Measurements from ENCODE around the gene C20orf141. TPM values are rescaled to one million over a fixed set of nuclear protein-coding genes. Genes with fewer than 3 reads are reported as not detected.
"Not testable (repeated sequence)": the region's sequence is repeated elsewhere in the genome, so short reads cannot be mapped to it uniquely, and the experiment has no call there.

Gene C20orf141
- total and polyA plus RNA-seq, 5 donors from 2014 or later = not detected

- Histone ChIP-seq H3K9me3 (ENCODE audit: control insufficient read depth in 2 of 2, low read length in 2 of 2) (no peaks in the 10 kb centered on the region), H3K4me3 (ENCODE audit: low read depth, low read length) (peak overlapping the region; percentile 4), H3K27ac (ENCODE audit: insufficient read depth, low read length, poor library complexity, severe bottlenecking) (no peak overlapping the region), H3K27me3 (ENCODE audit: control insufficient read depth, insufficient read depth, low read length) (peaks cover 11% of the 10 kb centered on the region), H3K36me3 (ENCODE audit: control insufficient read depth, insufficient read depth, low read length) (no peaks in the 10 kb centered on the region), H3K4me1 (ENCODE audit: control insufficient read depth, insufficient read depth, low read length, poor library complexity, severe bottlenecking) (peaks cover 20% of the 10 kb centered on the region)
- Mint-ChIP-seq H3K9me3 (no peaks in the 10 kb centered on the region), H3K4me3 (peak overlapping the region in 3 of 4 donors; percentile 33 to 55 (median 47)), H3K4me1 (peaks cover 8 to 21% (median 11%) of the 10 kb centered on the region in 4 donors), H3K27me3 (peaks cover 45% of the 10 kb centered on the region), H3K36me3 (no peaks in the 10 kb centered on the region), H3K27ac (no peak overlapping the region)
- DNase-seq = peak in 1 of 3 donors; percentile 15
- no peak for ATAC-seq (ENCODE audit: low read depth in 2 of 2)
Observed at GRCh38 chr20:2825761-2826160, 11.0 kb downstream of the C20orf141 start.

DNA sequence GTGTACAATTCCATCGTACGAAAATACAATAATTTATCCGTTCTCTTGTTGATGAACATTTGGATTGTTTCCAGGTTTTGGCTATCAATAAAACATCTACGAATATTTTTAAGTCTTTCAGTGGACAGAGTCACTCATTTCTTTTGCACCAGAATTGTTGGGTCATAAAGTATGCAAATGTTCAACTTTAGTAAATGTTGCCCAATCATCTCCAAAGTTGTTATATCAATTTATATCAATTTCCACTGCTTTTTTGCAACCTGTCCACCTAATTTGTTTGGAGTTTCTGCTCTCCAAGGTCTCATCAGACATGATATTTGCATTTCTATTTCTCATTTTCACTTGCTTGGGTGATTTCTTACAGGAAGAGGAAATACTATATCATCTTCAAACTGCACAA, 11.9 kb downstream of the C20orf141 start:
- Histone ChIP-seq H3K9me3 (ENCODE audit: control insufficient read depth in 2 of 2, low read length in 2 of 2) (no peaks in the 10 kb centered on the region), H3K27me3 (ENCODE audit: control insufficient read depth, insufficient read depth, low read length) (peaks cover 10% of the 10 kb centered on the region), H3K4me3 (ENCODE audit: low read depth, low read length) (no peak overlapping the region), H3K36me3 (ENCODE audit: control insufficient read depth, insufficient read depth, low read length) (no peaks in the 10 kb centered on the region), H3K4me1 (ENCODE audit: control insufficient read depth, insufficient read depth, low read length, poor library complexity, severe bottlenecking) (peaks cover 12% of the 10 kb centered on the region), H3K27ac (ENCODE audit: insufficient read depth, low read length, poor library complexity, severe bottlenecking) (no peak overlapping the region)
- H3K36me3 Mint-ChIP-seq = no peaks in the 10 kb centered on the region
- H3K4me1 Mint-ChIP-seq = peaks cover 8 to 18% (median 11%) of the 10 kb centered on the region in 4 donors
- H3K9me3 Mint-ChIP-seq = no peaks in the 10 kb centered on the region
- no peak for DNase-seq
- no peak overlapping the region for H3K27ac Mint-ChIP-seq
- no peak overlapping the region for H3K4me3 Mint-ChIP-seq
- peaks cover 43% of the 10 kb centered on the region for H3K27me3 Mint-ChIP-seq
- no peak for ATAC-seq (ENCODE audit: low read depth in 2 of 2)

DNA sequence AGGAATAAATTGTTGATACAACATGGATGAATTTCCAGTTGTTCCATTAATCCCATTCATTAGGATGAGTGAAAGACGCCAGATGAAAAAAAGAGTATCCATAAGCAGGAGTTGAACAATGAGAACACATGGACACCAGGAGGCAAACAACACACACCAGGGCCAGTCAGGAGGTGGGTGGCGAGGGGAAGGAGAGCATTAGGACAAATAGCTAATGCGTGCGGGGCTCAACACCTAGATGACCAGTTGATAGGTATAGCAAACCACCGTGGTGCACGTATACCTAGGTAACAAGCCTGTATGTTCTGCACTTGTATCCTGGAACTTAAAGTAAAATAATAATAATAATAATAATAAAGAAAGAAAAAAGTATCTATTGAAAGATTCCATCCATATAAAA, 14.6 kb downstream of the C20orf141 start:
- Histone ChIP-seq H3K4me1 (ENCODE audit: control insufficient read depth, insufficient read depth, low read length, poor library complexity, severe bottlenecking) (peaks cover 5% of the 10 kb centered on the region), H3K27ac (ENCODE audit: insufficient read depth, low read length, poor library complexity, severe bottlenecking) (no peak overlapping the region), H3K36me3 (ENCODE audit: control insufficient read depth, insufficient read depth, low read length) (no peaks in the 10 kb centered on the region), H3K4me3 (ENCODE audit: low read depth, low read length) (no peak overlapping the region), H3K9me3 (ENCODE audit: control insufficient read depth in 2 of 2, low read length in 2 of 2) (no peaks in the 10 kb centered on the region), H3K27me3 (ENCODE audit: control insufficient read depth, insufficient read depth, low read length) (peaks cover 9% of the 10 kb centered on the region)
- ATAC-seq (ENCODE audit: low read depth in 2 of 2) = no peak
- Mint-ChIP-seq H3K36me3 (no peaks in the 10 kb centered on the region), H3K4me3 (no peak overlapping the region), H3K27me3 (peaks cover 37% of the 10 kb centered on the region), H3K9me3 (no peaks in the 10 kb centered on the region), H3K27ac (no peak overlapping the region), H3K4me1 (peaks cover 4 to 12% (median 8%) of the 10 kb centered on the region in 4 donors)
- no peak for DNase-seq

DNA sequence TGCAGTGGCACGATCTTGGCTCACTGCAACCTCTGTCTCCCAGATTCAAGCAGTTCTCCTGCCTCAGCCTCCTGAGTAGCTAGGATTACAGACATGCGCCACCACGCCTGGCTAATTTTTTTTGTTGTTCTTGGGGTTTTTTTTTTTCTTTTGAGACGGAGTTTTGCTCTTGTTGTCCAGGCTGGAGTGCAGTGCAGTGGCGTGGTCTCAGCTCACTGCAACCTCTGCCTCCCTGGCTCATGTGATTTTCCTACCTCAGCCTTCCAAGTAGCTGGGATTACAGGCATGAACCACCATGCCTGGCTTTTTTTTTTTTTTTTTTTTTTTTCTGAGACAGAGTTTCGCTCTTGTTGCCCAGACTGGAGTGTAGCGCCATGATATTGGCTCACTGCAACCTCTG, 16.4 kb downstream of the C20orf141 start:
- not testable (repeated sequence) for H3K27ac ChIP-seq (ENCODE audit: insufficient read depth, low read length, poor library complexity, severe bottlenecking); H3K4me1 Mint-ChIP-seq; H3K9me3 Mint-ChIP-seq; H3K9me3 ChIP-seq (ENCODE audit: control insufficient read depth in 2 of 2, low read length in 2 of 2); DNase-seq; H3K36me3 Mint-ChIP-seq; H3K36me3 ChIP-seq (ENCODE audit: control insufficient read depth, insufficient read depth, low read length); ATAC-seq (ENCODE audit: low read depth in 2 of 2); H3K4me3 ChIP-seq (ENCODE audit: low read depth, low read length); H3K27ac Mint-ChIP-seq; H3K4me1 ChIP-seq (ENCODE audit: control insufficient read depth, insufficient read depth, low read length, poor library complexity, severe bottlenecking); H3K4me3 Mint-ChIP-seq; H3K27me3 ChIP-seq (ENCODE audit: control insufficient read depth, insufficient read depth, low read length)
- peaks cover 31% of the 10 kb centered on the region for H3K27me3 Mint-ChIP-seq

DNA sequence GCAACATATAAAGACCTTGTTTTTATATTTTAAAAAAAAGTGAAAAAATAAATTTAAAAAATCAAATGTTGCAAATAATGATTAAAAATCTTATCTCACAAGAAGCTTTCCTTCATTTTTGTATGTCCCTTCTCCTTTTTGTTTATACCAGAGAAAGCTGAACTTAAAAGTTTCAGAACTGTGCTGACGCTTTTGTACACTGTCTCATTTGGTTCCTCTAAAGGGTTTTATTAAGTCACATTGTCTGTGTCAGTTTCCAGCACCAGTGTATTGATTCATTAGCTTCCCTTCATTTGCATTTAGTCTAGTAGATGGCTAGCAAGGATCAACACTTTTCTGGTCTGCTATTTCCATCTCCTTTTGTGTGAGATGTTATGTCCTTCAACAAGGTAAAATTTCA, 19.0 kb downstream of the C20orf141 start:
- H3K36me3 Mint-ChIP-seq = peaks cover 16% of the 10 kb centered on the region
- H3K9me3 Mint-ChIP-seq = no peaks in the 10 kb centered on the region
- no peak overlapping the region for H3K27ac ChIP-seq (ENCODE audit: insufficient read depth, low read length, poor library complexity, severe bottlenecking)
- peaks cover 7% of the 10 kb centered on the region for H3K27me3 Mint-ChIP-seq
- H3K4me1 Mint-ChIP-seq = peaks cover 0 to 16% (median 7%) of the 10 kb centered on the region in 4 donors
- DNase-seq (no peak), ATAC-seq (ENCODE audit: low read depth in 2 of 2) (no peak)
- no peak overlapping the region for H3K4me3 ChIP-seq (ENCODE audit: low read depth, low read length)
- H3K9me3 ChIP-seq (ENCODE audit: control insufficient read depth in 2 of 2, low read length in 2 of 2) = no peaks in the 10 kb centered on the region
- no peaks in the 10 kb centered on the region for H3K4me1 ChIP-seq (ENCODE audit: control insufficient read depth, insufficient read depth, low read length, poor library complexity, severe bottlenecking)
- no peak overlapping the region for H3K27ac Mint-ChIP-seq
- peak overlapping the region in 1 of 4 donors; percentile 80 for H3K4me3 Mint-ChIP-seq
- no peaks in the 10 kb centered on the region for H3K27me3 ChIP-seq (ENCODE audit: control insufficient read depth, insufficient read depth, low read length)
- peaks cover 4% of the 10 kb centered on the region for H3K36me3 ChIP-seq (ENCODE audit: control insufficient read depth, insufficient read depth, low read length)

- Mint-ChIP-seq H3K9me3 (no peaks in the 10 kb centered on the region), H3K4me3 (peak overlapping the region in 1 of 4 donors; percentile 80), H3K27me3 (peaks cover 6% of the 10 kb centered on the region), H3K27ac (no peak overlapping the region), H3K36me3 (peaks cover 16% of the 10 kb centered on the region), H3K4me1 (peaks cover 4 to 22% (median 9%) of the 10 kb centered on the region in 4 donors)
- no peak for DNase-seq
- no peak for ATAC-seq (ENCODE audit: low read depth in 2 of 2)
- Histone ChIP-seq H3K4me3 (ENCODE audit: low read depth, low read length) (no peak overlapping the region), H3K4me1 (ENCODE audit: control insufficient read depth, insufficient read depth, low read length, poor library complexity, severe bottlenecking) (peaks cover 5% of the 10 kb centered on the region), H3K27me3 (ENCODE audit: control insufficient read depth, insufficient read depth, low read length) (no peaks in the 10 kb centered on the region), H3K27ac (ENCODE audit: insufficient read depth, low read length, poor library complexity, severe bottlenecking) (no peak overlapping the region), H3K9me3 (ENCODE audit: control insufficient read depth in 2 of 2, low read length in 2 of 2) (no peaks in the 10 kb centered on the region), H3K36me3 (ENCODE audit: control insufficient read depth, insufficient read depth, low read length) (peaks cover 4% of the 10 kb centered on the region)
Observed at GRCh38 chr20:2834401-2835110, 19.8 kb downstream of the C20orf141 start.

DNA sequence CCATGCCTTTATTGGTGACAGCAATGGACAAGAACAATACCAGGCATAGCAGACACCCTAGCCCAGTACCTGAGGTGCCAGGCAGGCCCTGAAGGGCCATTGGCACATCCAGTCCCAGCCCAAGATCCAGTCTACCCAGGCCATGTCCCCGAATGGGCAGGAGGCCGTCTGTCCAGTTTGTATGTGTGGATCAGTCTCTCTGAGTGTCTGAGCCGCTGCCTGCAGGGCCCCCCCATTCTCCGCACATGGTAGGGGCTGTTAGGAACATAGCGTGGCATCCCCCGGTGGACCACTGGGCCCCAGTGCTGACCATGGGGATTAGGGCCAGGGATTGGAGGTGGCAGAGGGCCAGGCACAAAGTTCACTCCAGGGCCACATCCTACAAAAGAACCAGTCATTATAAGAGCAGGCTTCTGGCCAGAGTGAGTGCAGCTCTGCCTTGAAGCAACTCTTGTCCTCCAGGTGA, 20.6 kb downstream of the C20orf141 start:
- Histone ChIP-seq H3K27ac (ENCODE audit: insufficient read depth, low read length, poor library complexity, severe bottlenecking) (no peak overlapping the region), H3K4me3 (ENCODE audit: low read depth, low read length) (no peak overlapping the region), H3K9me3 (ENCODE audit: control insufficient read depth in 2 of 2, low read length in 2 of 2) (no peaks in the 10 kb centered on the region), H3K36me3 (ENCODE audit: control insufficient read depth, insufficient read depth, low read length) (peaks cover 4% of the 10 kb centered on the region), H3K27me3 (ENCODE audit: control insufficient read depth, insufficient read depth, low read length) (no peaks in the 10 kb centered on the region), H3K4me1 (ENCODE audit: control insufficient read depth, insufficient read depth, low read length, poor library complexity, severe bottlenecking) (peaks cover 13% of the 10 kb centered on the region)
- no peak for DNase-seq
- Mint-ChIP-seq H3K4me1 (peaks cover 6 to 25% (median 10%) of the 10 kb centered on the region in 4 donors), H3K36me3 (peaks cover 16% of the 10 kb centered on the region), H3K27me3 (peaks cover under 1% of the 10 kb centered on the region), H3K4me3 (peak overlapping the region in 1 of 4 donors; percentile 67), H3K9me3 (no peaks in the 10 kb centered on the region), H3K27ac (no peak overlapping the region)
- ATAC-seq (ENCODE audit: low read depth in 2 of 2) = no peak

- no peaks in the 10 kb centered on the region for H3K27me3 ChIP-seq (ENCODE audit: control insufficient read depth, insufficient read depth, low read length)
- H3K36me3 Mint-ChIP-seq = peaks cover 16% of the 10 kb centered on the region
- no peaks in the 10 kb centered on the region for H3K9me3 ChIP-seq (ENCODE audit: control insufficient read depth in 2 of 2, low read length in 2 of 2)
- H3K27ac ChIP-seq (ENCODE audit: insufficient read depth, low read length, poor library complexity, severe bottlenecking) = no peak overlapping the region
- no peaks in the 10 kb centered on the region for H3K27me3 Mint-ChIP-seq
- H3K4me1 Mint-ChIP-seq = peaks cover 6 to 27% (median 10%) of the 10 kb centered on the region in 4 donors
- ATAC-seq (ENCODE audit: low read depth in 2 of 2) (no peak), DNase-seq (no peak)
- peak overlapping the region; percentile 16 to 74 (median 67) for H3K27ac Mint-ChIP-seq
- H3K4me3 Mint-ChIP-seq = peak overlapping the region in 1 of 4 donors; percentile 75
- H3K36me3 ChIP-seq (ENCODE audit: control insufficient read depth, insufficient read depth, low read length) = peaks cover 4% of the 10 kb centered on the region
- H3K4me1 ChIP-seq (ENCODE audit: control insufficient read depth, insufficient read depth, low read length, poor library complexity, severe bottlenecking) = peaks cover 15% of the 10 kb centered on the region
- no peaks in the 10 kb centered on the region for H3K9me3 Mint-ChIP-seq
- no peak overlapping the region for H3K4me3 ChIP-seq (ENCODE audit: low read depth, low read length)
Observed at GRCh38 chr20:2836035-2836434, 21.2 kb downstream of the C20orf141 start.

Measured in CD4-positive, CD25-positive, alpha-beta regulatory T cell (primary cell).